ENCODE results near the gene IGFLR1. TPM values are rescaled to one million over a fixed set of nuclear protein-coding genes. Genes with fewer than 3 reads are reported as not detected.

IGFLR1 gene
- total and polyA plus RNA-seq, 4 donors: 7.0 to 59.7 (median 31.2) TPM

DNA sequence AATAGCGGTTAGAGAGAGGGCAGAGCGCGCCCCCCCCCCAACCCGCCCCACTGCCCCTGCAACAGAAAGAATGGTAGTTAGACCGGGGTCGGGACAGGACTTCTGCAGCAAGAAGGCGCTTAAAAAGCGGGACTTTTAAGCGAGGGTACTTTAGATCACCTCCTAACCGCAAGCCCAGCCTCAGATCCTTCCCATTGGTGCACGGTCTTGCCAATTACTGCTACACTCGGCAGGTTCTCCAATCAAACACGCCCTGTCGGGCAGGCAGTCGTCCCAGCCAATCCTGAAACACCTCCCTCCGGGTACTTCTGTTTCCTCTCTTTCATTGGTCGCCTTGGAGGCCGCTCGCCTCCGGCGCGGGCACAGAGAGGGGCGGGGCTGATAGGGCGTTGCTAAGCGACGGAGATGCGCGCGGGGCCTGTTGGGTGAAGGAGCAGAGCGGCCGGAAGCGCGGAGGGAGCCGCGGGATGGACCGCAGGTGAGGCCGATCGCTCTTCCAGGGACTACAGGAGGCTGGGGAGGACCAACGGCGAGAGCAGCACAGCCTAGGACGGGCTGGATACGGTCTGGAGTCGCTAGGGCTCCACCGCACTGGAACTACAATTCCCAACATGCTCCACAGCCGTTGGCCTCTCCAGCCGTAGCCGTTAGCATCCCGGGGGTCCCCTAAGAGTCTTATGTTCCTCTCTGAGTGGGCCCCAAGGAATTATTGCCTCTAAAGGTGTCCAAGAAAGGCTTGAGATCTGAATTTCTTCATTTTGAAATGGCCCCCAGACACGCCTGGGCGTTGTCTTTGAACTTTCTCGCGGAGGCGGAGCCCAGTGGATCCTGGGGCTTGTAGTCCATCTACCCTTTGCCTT lies 15.7 kb upstream of the IGFLR1 start, which contains the start of gene PROSER3:
Gene PROSER3, plus strand, starts transcription at position 428 of the 860 bp plus-strand sequence. Its CDS starts 40 bp downstream, at position 468.
- peak within 1 kb of the TSS; percentile 69 to 97 (median 97) for H3K4me3 ChIP-seq (ENCODE audit: low read depth in 1 of 3, low read length in 3 of 3)
- no peaks in the 10 kb centered on the region for H3K27me3 ChIP-seq (ENCODE audit: control insufficient read depth in 4 of 4, insufficient read depth in 4 of 4, low read length in 3 of 4)
- TF ChIP-seq GABPA (IDR thresholded peaks at IDR 0.05 in 1 of 2, conservative IDR thresholded peaks at IDR 0.05 in 1 of 2) (peak in 1 of 2 donors; percentile 74), RXRA (IDR thresholded peaks at IDR 0.05) (peak in 1 of 2 donors; percentile 44), NR2F2 (IDR thresholded peaks at IDR 0.05) (no peak), FOXA2 (IDR thresholded peaks at IDR 0.05) (no peak), SP1 (IDR thresholded peaks at IDR 0.05) (peak; percentile 100), ZBTB33 (IDR thresholded peaks at IDR 0.05) (peak; percentile 54), EGR1 (IDR thresholded peaks at IDR 0.05; ENCODE audit: low read depth in 2 of 2) (peak in 1 of 2 donors; percentile 25), REST (IDR thresholded peaks at IDR 0.05) (peak; percentile 48), YY1 (IDR thresholded peaks at IDR 0.05) (peak; percentile 86)
- H3K36me3 ChIP-seq (ENCODE audit: control insufficient read depth in 4 of 4, insufficient read depth in 3 of 4, low read depth in 1 of 4, low read length in 3 of 4): peaks cover 0 to 19% (median 8%) of the 10 kb centered on the region in 4 donors
- no peaks in the 10 kb centered on the region for H3K9me3 ChIP-seq (ENCODE audit: control insufficient read depth in 4 of 4, low read length in 3 of 4)
- under 1% methylated on average over 53 of the region's 53 CpGs for WGBS
- peak; percentile 98 for DNase-seq (ENCODE audit: low spot score)
- peak within 1 kb of the TSS; percentile 91 to 95 for H3K27ac ChIP-seq (ENCODE audit: low read depth in 1 of 2, low read length in 2 of 2)
- peaks cover 14 to 19% (median 18%) of the 10 kb centered on the region in 4 donors for H3K4me1 ChIP-seq (ENCODE audit: control insufficient read depth in 4 of 4, insufficient read depth in 4 of 4, low read length in 3 of 4)
- peak within 1 kb of the TSS; percentile 26 to 85 for H3K9ac ChIP-seq (ENCODE audit: low read depth in 1 of 2, low read length in 2 of 2)

DNA sequence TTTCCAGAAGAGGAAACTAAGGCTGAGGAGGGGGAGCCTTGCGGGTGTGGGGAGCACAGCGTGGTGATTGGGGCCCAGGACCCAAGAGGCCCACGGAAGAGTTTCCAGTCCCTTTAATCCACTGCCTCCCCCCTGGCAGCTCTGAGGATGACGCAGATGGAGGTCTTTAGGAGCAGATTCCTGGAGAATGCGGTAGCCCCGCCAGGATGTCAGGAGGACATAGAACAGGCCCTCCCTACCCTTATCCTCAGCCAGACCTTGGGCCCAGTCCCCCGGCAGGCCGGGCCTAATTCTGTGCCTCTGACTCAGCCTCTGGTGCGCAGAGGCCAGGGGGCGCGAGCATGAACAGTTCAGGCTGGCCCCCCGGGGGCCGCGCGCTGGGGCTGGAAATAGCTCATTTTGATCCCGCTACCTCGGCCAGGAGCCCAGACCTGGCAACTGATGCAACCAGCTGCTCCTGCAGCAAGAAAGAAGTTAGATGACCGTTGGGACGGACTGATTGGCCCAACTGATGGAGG lies 15.0 kb upstream of the IGFLR1 start:
- 13% methylated on average over 19 of the region's 19 CpGs for WGBS
- Histone ChIP-seq H3K27me3 (ENCODE audit: control insufficient read depth in 4 of 4, insufficient read depth in 4 of 4, low read length in 3 of 4) (no peaks in the 10 kb centered on the region), H3K4me1 (ENCODE audit: control insufficient read depth in 4 of 4, insufficient read depth in 4 of 4, low read length in 3 of 4) (peaks cover 14 to 19% (median 18%) of the 10 kb centered on the region in 4 donors), H3K4me3 (ENCODE audit: low read depth in 1 of 3, low read length in 3 of 3) (peak overlapping the region; percentile 42 to 48 (median 42)), H3K9me3 (ENCODE audit: control insufficient read depth in 4 of 4, low read length in 3 of 4) (no peaks in the 10 kb centered on the region), H3K27ac (ENCODE audit: low read depth in 1 of 2, low read length in 2 of 2) (peak overlapping the region; percentile 91 to 95), H3K9ac (ENCODE audit: low read depth in 1 of 2, low read length in 2 of 2) (no peak overlapping the region), H3K36me3 (ENCODE audit: control insufficient read depth in 4 of 4, insufficient read depth in 3 of 4, low read depth in 1 of 4, low read length in 3 of 4) (peaks cover 0 to 24% (median 10%) of the 10 kb centered on the region in 4 donors)
- TF ChIP-seq NR2F2 (IDR thresholded peaks at IDR 0.05): peak; percentile 64
- no peak for TF ChIP-seq MAX (IDR thresholded peaks at IDR 0.05)
- TF ChIP-seq JUND (IDR thresholded peaks at IDR 0.05): peak; percentile 49 to 55
- peak; percentile 62 for DNase-seq (ENCODE audit: low spot score)

All from liver (tissue), 9 donors.